Fibroblast of lung (primary cell): Measurements from ENCODE around the gene ACAA2. TPM values are rescaled to one million over a fixed set of nuclear protein-coding genes. Genes with fewer than 3 reads are reported as not detected.

ENCODE experiments used
- DNase-seq, 2 donors: peaks; one replicate each; pipeline versions ENCODE4 v3.0.0 to v3.0.0-alpha.2; 2010; ENCODE audit warnings: low read depth in 2 of 2
- H2AFZ ChIP-seq: 2 replicates; pipeline ENCODE4 v1.5.1; 2012; ENCODE audit warnings: low read length, control low read depth, inconsistent platforms
- H3K27ac ChIP-seq: 2 replicates; pipeline ENCODE4 v1.5.1; 2011; ENCODE audit warnings: low read length, control low read depth; ENCODE audit not compliant: insufficient read depth
- H3K27me3 ChIP-seq: 2 replicates; pipeline ENCODE4 v1.5.1; 2011; ENCODE audit warnings: mild to moderate bottlenecking, low read length; ENCODE audit not compliant: control insufficient read depth, insufficient read depth
- H3K36me3 ChIP-seq: 2 replicates; pipeline ENCODE4 v1.5.1; 2011; ENCODE audit warnings: low read length; ENCODE audit not compliant: control insufficient read depth, insufficient read depth
- H3K4me1 ChIP-seq: 2 replicates; pipeline ENCODE4 v1.5.1; 2011; ENCODE audit warnings: low read length; ENCODE audit not compliant: control insufficient read depth, insufficient read depth; ENCODE audit errors: extremely low read depth
- H3K4me2 ChIP-seq: 2 replicates; pipeline ENCODE4 v1.5.1; 2011; ENCODE audit warnings: low read length, control low read depth; ENCODE audit not compliant: insufficient read depth; ENCODE audit errors: extremely low read depth
- H3K4me3 ChIP-seq, 4 experiments: fragments of 200-600 bp in 1 of 4; sonication (generic) in 1 of 4; replicated peaks in 1 of 4; 2 replicates each; pipeline ENCODE4 v1.5.1; 2011 to 2016; ENCODE audit warnings: low read length in 4 of 4, low read depth in 3 of 4, mild to moderate bottlenecking in 3 of 4, control low read depth in 2 of 4, inconsistent platforms in 1 of 4, mixed read lengths in 1 of 4; ENCODE audit not compliant: insufficient read depth in 1 of 4; ENCODE audit errors: control extremely low read depth in 1 of 4
- H3K79me2 ChIP-seq: 2 replicates; pipeline ENCODE4 v1.5.1; 2012; ENCODE audit warnings: mild to moderate bottlenecking, low read length, inconsistent platforms; ENCODE audit not compliant: control insufficient read depth, insufficient read depth
- H3K9ac ChIP-seq: 2 replicates; pipeline ENCODE4 v1.5.1; 2011; ENCODE audit warnings: mild to moderate bottlenecking, low read length, control low read depth; ENCODE audit not compliant: insufficient read depth
- H3K9me3 ChIP-seq: 2 replicates; pipeline ENCODE4 v1.5.1; 2012; ENCODE audit warnings: low read depth, low read length; ENCODE audit not compliant: control insufficient read depth, insufficient read depth
- H4K20me1 ChIP-seq: 2 replicates; pipeline ENCODE4 v1.5.1; 2011; ENCODE audit warnings: low read length; ENCODE audit not compliant: control insufficient read depth, insufficient read depth; ENCODE audit errors: extremely low read depth
- EZH2 ChIP-seq: IDR thresholded peaks from 2 replicates; pipeline ENCODE4 v1.5.1; 2012; ENCODE audit warnings: low read length, control low read depth, mild to moderate bottlenecking; ENCODE audit errors: missing control alignments
- polyA plus RNA-seq, 2 donors: library from polyadenylated mRNA; depleted of rRNA in 1 of 2; stranded (reverse) in 1 of 2; unstranded in 1 of 2; fragments of >200 nt; gene quantifications; 2 replicates each; pipeline ENCODE4 v1.2.1, GENCODE V29; 2011 to 2012; ENCODE audit warnings: missing spikeins in 1 of 2
- total RNA-seq: library from RNA; depleted of rRNA; stranded (reverse); fragments of >200 nt; gene quantifications from 2 replicates; pipeline ENCODE4 v1.2.1, GENCODE V29; 2014
- TF ChIP-seq, protein P1 (sequence below), 2 donors: IDR thresholded peaks in 1 of 2; conservative IDR thresholded peaks in 1 of 2; 1 replicate in 1 of 2; 2 replicates in 1 of 2; pipeline ENCODE4 v1.5.1; 2011 to 2012; ENCODE audit warnings: low read length in 2 of 2, control low read depth in 1 of 2, inconsistent platforms in 1 of 2, low read depth in 1 of 2, mild to moderate bottlenecking in 1 of 2

ACAA2 gene
- total and polyA plus RNA-seq, 2 donors (not counting 1 experiment from before 2014, with no cell fraction given), result 27.1 to 38.5 TPM

GRCh38 chr18:49846361-49846662 lies 33.0 kb upstream of the ACAA2 start:
- no peak for TF ChIP-seq EZH2
- TF ChIP-seq, protein P1, sequence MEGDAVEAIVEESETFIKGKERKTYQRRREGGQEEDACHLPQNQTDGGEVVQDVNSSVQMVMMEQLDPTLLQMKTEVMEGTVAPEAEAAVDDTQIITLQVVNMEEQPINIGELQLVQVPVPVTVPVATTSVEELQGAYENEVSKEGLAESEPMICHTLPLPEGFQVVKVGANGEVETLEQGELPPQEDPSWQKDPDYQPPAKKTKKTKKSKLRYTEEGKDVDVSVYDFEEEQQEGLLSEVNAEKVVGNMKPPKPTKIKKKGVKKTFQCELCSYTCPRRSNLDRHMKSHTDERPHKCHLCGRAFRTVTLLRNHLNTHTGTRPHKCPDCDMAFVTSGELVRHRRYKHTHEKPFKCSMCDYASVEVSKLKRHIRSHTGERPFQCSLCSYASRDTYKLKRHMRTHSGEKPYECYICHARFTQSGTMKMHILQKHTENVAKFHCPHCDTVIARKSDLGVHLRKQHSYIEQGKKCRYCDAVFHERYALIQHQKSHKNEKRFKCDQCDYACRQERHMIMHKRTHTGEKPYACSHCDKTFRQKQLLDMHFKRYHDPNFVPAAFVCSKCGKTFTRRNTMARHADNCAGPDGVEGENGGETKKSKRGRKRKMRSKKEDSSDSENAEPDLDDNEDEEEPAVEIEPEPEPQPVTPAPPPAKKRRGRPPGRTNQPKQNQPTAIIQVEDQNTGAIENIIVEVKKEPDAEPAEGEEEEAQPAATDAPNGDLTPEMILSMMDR (conservative IDR thresholded peaks at IDR 0.05 in 1 of 2, IDR thresholded peaks at IDR 0.05 in 1 of 2; ENCODE audit: low read depth in 1 of 2, low read length in 2 of 2), result no peak

GRCh38 chr18:49845629-49846360 lies 32.5 kb upstream of the ACAA2 start:
- DNase-seq, result no peak
- no peak overlapping the region for H3K27ac ChIP-seq
- H3K4me2 ChIP-seq, result no peak overlapping the region
- H3K27me3 ChIP-seq, result no peaks in the 10 kb centered on the region
- TF ChIP-seq EZH2, result no peak
- TF ChIP-seq, protein P1 (conservative IDR thresholded peaks at IDR 0.05 in 1 of 2, IDR thresholded peaks at IDR 0.05 in 1 of 2; ENCODE audit: low read depth in 1 of 2, low read length in 2 of 2), result no peak
- no peaks in the 10 kb centered on the region for H3K79me2 ChIP-seq
- H3K4me3 ChIP-seq, result no peak overlapping the region
- H4K20me1 ChIP-seq, result no peaks in the 10 kb centered on the region
- no peaks in the 10 kb centered on the region for H3K36me3 ChIP-seq
- no peak overlapping the region for H2AFZ ChIP-seq
- H3K9me3 ChIP-seq, result no peaks in the 10 kb centered on the region
- peaks cover 7% of the 10 kb centered on the region for H3K4me1 ChIP-seq
- no peak overlapping the region for H3K9ac ChIP-seq

More at GRCh38 chr18:49846361-49846662, 33.0 kb upstream of the ACAA2 start:
- H4K20me1 ChIP-seq, result no peaks in the 10 kb centered on the region
- no peaks in the 10 kb centered on the region for H3K79me2 ChIP-seq
- no peak overlapping the region for H2AFZ ChIP-seq
- H3K9ac ChIP-seq, result no peak overlapping the region
- no peaks in the 10 kb centered on the region for H3K36me3 ChIP-seq
- H3K4me3 ChIP-seq, result no peak overlapping the region
- H3K4me2 ChIP-seq, result no peak overlapping the region
- H3K27me3 ChIP-seq, result no peaks in the 10 kb centered on the region
- H3K27ac ChIP-seq, result no peak overlapping the region
- no peaks in the 10 kb centered on the region for H3K9me3 ChIP-seq
- H3K4me1 ChIP-seq, result peaks cover 7% of the 10 kb centered on the region
- peak; percentile 52 to 60 for DNase-seq

- no peaks in the 10 kb centered on the region for H4K20me1 ChIP-seq
- no peak overlapping the region for H3K27ac ChIP-seq
- no peaks in the 10 kb centered on the region for H3K36me3 ChIP-seq
- no peak overlapping the region for H2AFZ ChIP-seq
- no peak for TF ChIP-seq EZH2
- TF ChIP-seq, protein P1 (conservative IDR thresholded peaks at IDR 0.05 in 1 of 2, IDR thresholded peaks at IDR 0.05 in 1 of 2; ENCODE audit: low read depth in 1 of 2, low read length in 2 of 2), result no peak
- H3K4me1 ChIP-seq, result peaks cover 7% of the 10 kb centered on the region
- no peak overlapping the region for H3K4me3 ChIP-seq
- no peaks in the 10 kb centered on the region for H3K79me2 ChIP-seq
- no peaks in the 10 kb centered on the region for H3K9me3 ChIP-seq
- H3K9ac ChIP-seq, result no peak overlapping the region
- no peak for DNase-seq
- H3K27me3 ChIP-seq, result no peaks in the 10 kb centered on the region
- H3K4me2 ChIP-seq, result no peak overlapping the region
Measured at GRCh38 chr18:49844903-49845302, 31.6 kb upstream of the ACAA2 start.
